Stimulated activated CD8-positive, alpha-beta memory T cell treated with anti-CD3 and anti-CD28 coated beads, Interleukin-7, amount 100 ng/mL, for 1 hour (primary cell): ENCODE data around the gene GFPT2.

Experiments used
- DNase-seq, 2 donors: peaks; one replicate each; pipeline ENCODE4 v3.0.0-alpha.2; 2020; ENCODE audit warnings: low read depth in 2 of 2

Gene GFPT2

DNA sequence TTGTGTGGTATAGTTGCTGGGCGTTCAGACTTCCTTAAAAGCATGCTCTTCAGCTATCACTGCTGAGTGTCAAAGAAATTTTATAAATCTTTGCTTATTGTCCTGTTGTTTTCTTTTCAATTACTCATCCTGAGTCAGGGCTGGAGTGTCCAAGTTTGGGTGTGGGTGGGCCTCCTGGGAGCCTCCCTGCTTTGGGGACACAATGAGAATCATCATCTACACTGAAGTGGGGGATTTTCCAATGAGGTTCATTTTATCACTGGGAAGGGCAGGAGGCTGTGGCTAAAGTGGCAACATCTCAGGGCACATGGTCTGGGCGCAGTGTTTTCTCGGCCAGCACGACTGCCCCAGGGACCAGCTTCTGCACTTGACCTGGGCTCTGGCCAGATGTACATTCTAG lies 19.5 kb downstream of the GFPT2 start:
- no peak for DNase-seq

GRCh38 chr5:180332861-180333260 lies 20.3 kb downstream of the GFPT2 start:
- DNase-seq = no peak

DNA sequence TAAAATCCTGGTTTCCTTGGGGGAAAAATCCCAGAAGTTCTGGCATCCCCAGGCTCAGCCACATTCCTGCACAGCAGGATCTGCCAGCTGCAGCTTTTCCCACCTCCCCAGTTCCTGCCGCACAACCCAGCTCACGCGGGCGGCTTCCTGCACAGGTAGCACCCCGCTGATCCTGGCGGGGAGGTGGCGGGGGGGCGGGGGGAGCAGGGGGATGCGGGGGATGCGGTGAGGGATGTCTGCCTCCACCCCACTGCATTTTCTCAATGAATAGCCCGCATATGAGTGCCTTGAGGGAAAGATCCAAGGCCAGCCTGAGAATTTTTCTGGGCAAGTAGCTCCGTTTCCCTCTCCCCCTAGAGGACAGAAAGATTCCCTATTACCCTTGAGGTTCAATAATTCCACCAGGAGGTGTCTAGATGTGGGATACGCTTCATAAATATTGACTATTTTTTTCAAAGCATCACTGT lies 21.1 kb downstream of the GFPT2 start:
- no peak for DNase-seq

- no peak for DNase-seq
Observed at GRCh38 chr5:180331647-180331950, 21.5 kb downstream of the GFPT2 start.

GRCh38 chr5:180330810-180331646 lies 22.1 kb downstream of the GFPT2 start:
- no peak for DNase-seq

- no peak for DNase-seq
Observed at GRCh38 chr5:180330270-180330648, 22.9 kb downstream of the GFPT2 start.

- no peak for DNase-seq
Observed at GRCh38 chr5:180329606-180330269, 23.4 kb downstream of the GFPT2 start.

DNA sequence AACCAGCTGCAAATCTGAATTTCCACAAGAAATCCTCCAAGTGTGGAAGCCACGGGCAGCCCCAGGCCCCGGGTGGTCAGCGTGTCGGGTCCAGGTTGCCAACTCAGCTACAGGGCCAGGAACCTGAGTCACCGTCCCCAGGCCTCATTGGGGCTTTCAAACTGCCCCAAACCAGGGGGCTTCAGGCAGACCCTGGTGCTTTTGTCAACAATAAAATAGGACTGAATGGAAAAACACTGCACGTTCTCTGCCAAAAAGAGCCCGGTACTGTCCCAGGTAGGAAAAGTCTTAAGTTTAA lies 24.0 kb downstream of the GFPT2 start:
- DNase-seq = no peak

GRCh38 chr5:180328296-180329137 lies 24.6 kb downstream of the GFPT2 start:
- peak; percentile 63 to 79 for DNase-seq

GRCh38 chr5:180326989-180327565 lies 26.1 kb downstream of the GFPT2 start:
- DNase-seq = no peak

DNA sequence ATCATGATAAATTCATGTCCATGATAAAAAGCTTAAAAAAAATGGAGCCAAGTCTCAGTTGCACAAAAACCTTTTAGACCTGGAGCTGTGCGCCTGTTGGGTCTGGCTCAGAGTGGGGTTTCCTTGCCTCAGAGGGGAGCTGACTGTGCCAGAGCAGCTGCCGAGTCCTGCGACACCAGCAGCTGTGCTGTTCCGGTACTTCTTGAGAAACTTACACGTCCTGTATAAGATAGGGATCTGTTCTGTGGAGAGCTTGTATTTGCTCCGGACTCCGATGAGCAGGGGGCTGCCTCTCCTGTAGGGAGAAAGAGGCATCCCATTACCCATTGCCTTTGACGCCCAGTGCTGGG lies 28.6 kb downstream of the GFPT2 start:
- no peak for DNase-seq

GRCh38 chr5:180323941-180324600 lies 29.1 kb downstream of the GFPT2 start:
- DNase-seq = no peak

DNA sequence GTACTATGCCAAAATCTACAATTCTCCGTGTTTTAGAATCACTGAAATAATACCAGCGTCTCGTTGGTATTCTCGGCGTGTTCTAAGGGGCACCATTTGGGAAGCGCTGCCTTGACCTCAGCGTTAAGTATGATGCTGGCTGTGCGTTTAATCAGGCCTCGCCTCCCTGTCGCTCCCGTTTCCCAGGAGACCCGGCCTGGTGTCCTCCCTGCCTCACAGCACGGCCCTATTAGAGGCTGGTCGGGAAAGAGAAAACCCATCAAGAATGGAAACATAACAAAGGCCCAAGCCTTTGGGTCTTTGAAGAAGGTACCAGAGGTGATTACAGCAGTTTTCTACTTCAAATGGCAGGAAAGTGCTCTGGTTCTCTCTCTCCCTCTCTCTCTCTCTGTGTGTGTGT lies 30.0 kb downstream of the GFPT2 start:
- no peak for DNase-seq

GRCh38 chr5:180318456-180319089 lies 34.6 kb downstream of the GFPT2 start:
- no peak for DNase-seq

DNA sequence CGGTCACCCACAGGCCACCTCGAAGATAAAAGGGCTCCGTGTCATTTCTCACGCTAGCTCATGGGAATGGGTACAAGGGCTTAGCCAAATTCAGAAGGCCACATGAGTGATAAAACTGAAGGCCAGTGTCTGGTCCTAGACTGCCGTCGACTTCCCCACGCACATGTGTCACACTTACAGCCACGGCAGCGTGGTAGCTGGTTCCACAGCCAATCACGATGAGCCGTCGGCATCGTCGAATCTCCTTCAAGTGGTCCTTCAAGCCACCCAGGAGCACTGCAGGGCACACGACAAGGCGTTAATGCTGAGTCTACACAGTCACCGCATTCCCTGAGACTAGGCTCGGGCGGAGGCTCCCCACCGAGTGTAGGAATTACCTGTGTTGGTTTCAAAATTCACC lies 36.5 kb downstream of the GFPT2 start:
- DNase-seq = no peak

DNA sequence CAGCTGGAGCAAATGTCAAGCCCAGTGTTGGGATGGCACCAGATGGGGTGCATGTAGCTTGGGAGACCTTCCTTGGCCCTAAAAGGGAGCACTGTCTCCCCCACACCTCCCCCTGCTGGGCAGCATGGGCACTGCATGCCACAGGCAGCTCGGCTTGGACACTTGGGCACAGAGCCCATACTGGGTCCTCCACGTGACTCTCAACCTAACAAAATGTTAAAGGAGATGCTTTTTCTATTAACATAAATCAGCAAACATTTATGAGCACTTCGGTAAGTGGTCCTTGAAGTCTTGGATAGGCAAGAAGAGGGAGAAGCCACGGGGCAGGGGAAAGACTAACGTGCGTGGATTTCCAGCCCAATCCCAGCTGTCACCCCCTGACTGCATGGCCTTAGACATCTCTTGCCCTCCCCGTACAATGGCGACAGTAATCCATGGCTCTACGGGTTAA lies 37.3 kb downstream of the GFPT2 start:
- peak; percentile 41 to 66 for DNase-seq

GRCh38 chr5:180313677-180314505 lies 39.2 kb downstream of the GFPT2 start:
- peak in 1 of 2 donors; percentile 36 for DNase-seq

- DNase-seq = no peak
Observed at GRCh38 chr5:180311216-180311615, 41.9 kb downstream of the GFPT2 start.

GRCh38 chr5:180306796-180307195 lies 46.3 kb downstream of the GFPT2 start:
- no peak for DNase-seq

GRCh38 chr5:180305481-180305880 lies 47.7 kb downstream of the GFPT2 start:
- DNase-seq = no peak
